ENCODE measurements around the gene PRDM11. TPM values are rescaled to one million over a fixed set of nuclear protein-coding genes. Genes with fewer than 3 reads are reported as not detected.
"Not testable (repeated sequence)": the region's sequence is repeated elsewhere in the genome, so short reads cannot be mapped to it uniquely, and the experiment has no call there.

PRDM11 gene
- total RNA-seq, 3 donors from 2014 or later: 6.0 to 8.5 (median 6.8) TPM

- H3K9me3 Mint-ChIP-seq: no peaks in the 10 kb centered on the region
- H3K27me3 Mint-ChIP-seq (ENCODE audit: low read depth): peaks cover 32% of the 10 kb centered on the region
- DNase-seq (no peak), ATAC-seq (no peak)
- no peaks in the 10 kb centered on the region for H3K4me1 Mint-ChIP-seq (ENCODE audit: low read depth)
- no peaks in the 10 kb centered on the region for H3K36me3 Mint-ChIP-seq (ENCODE audit: insufficient read depth)
- no peak overlapping the region for H3K4me3 Mint-ChIP-seq
Observed at GRCh38 chr11:45108070-45109064, 38.1 kb upstream of the PRDM11 start.

DNA sequence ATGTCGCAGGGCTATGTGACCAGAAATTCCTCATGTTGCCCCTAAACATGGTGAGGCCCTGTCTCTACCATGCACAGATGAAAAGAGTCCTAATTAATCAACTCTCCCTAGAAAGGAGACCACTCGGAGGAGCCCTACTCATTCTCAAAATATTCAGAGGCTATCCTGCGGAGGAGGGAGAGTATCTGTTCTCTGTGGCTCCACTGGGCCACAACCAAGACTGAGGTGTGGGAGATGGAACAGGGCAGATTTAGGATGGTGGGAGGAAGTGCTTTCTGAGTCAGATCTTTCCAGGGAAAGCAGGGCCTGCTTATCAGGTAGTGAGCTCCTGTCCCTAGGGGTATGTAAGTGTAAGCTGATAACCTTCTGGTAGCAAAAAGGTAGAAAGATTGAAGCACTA lies 37.0 kb upstream of the PRDM11 start:
- DNase-seq (no peak), ATAC-seq (no peak)
- no peaks in the 10 kb centered on the region for H3K9me3 Mint-ChIP-seq
- H3K4me1 Mint-ChIP-seq (ENCODE audit: low read depth): no peaks in the 10 kb centered on the region
- H3K36me3 Mint-ChIP-seq (ENCODE audit: insufficient read depth): no peaks in the 10 kb centered on the region
- no peak overlapping the region for H3K4me3 Mint-ChIP-seq
- peaks cover 40% of the 10 kb centered on the region for H3K27me3 Mint-ChIP-seq (ENCODE audit: low read depth)

- DNase-seq (no peak), ATAC-seq (peak; percentile 56 to 71)
- no peaks in the 10 kb centered on the region for H3K36me3 Mint-ChIP-seq (ENCODE audit: insufficient read depth)
- no peaks in the 10 kb centered on the region for H3K9me3 Mint-ChIP-seq
- H3K4me3 Mint-ChIP-seq: no peak overlapping the region
- peaks cover 44% of the 10 kb centered on the region for H3K27me3 Mint-ChIP-seq (ENCODE audit: low read depth)
- H3K4me1 Mint-ChIP-seq (ENCODE audit: low read depth): no peaks in the 10 kb centered on the region
Observed at GRCh38 chr11:45110562-45110961, 35.9 kb upstream of the PRDM11 start.

GRCh38 chr11:45113807-45114206 lies 32.6 kb upstream of the PRDM11 start:
- DNase-seq (no peak), ATAC-seq (no peak)
- H3K36me3 Mint-ChIP-seq (ENCODE audit: insufficient read depth): no peaks in the 10 kb centered on the region
- H3K27me3 Mint-ChIP-seq (ENCODE audit: low read depth): peaks cover 54% of the 10 kb centered on the region
- no peaks in the 10 kb centered on the region for H3K9me3 Mint-ChIP-seq
- H3K4me3 Mint-ChIP-seq: no peak overlapping the region
- H3K4me1 Mint-ChIP-seq (ENCODE audit: low read depth): no peaks in the 10 kb centered on the region

DNA sequence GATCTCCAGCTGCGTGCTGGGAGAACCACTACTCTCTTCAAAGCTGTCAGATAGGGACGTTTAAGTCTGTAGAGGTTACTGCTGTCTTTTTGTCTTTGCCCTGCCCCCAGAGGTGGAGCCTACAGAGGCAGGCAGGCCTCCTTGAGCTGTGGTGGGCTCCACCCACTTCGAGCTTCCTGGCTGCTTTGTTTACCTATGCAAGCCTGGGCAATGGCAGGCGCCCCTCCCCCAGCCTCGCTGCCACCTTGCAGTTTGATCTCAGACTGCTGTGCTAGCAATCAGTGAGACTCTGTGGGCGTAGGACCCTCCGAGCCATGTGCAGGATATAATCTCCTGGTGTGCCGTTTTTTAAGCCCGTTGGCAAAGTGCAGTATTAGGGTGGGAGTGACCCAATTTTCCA lies 18.6 kb upstream of the PRDM11 start:
- H3K4me1 Mint-ChIP-seq (ENCODE audit: low read depth); ATAC-seq; H3K9me3 Mint-ChIP-seq; DNase-seq; H3K36me3 Mint-ChIP-seq (ENCODE audit: insufficient read depth); H3K4me3 Mint-ChIP-seq: not testable (repeated sequence)
- peaks cover 26% of the 10 kb centered on the region for H3K27me3 Mint-ChIP-seq (ENCODE audit: low read depth)

DNA sequence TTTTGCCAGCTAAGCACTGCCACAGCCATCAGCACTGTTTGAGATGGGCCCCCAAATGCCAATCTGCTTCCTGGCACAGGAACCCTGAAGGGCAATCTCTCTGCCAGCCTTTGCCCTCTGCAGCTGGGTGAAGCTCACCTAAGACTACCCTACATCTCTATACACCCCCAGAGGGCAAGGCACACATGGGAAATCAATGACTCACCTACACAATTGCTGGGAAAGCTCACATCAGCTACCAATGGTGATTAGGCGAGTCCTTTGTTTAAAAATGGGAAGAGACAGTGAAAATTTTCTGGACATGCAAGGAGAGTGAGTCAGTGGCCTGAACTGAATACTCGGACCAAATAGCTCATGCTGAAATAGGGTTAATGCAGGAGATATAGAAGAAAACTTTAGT lies 12.6 kb upstream of the PRDM11 start:
- Mint-ChIP-seq H3K9me3 (peaks cover 4% of the 10 kb centered on the region), H3K4me1 (ENCODE audit: low read depth) (no peaks in the 10 kb centered on the region), H3K4me3 (no peak overlapping the region), H3K36me3 (ENCODE audit: insufficient read depth) (peaks cover 3% of the 10 kb centered on the region), H3K27me3 (ENCODE audit: low read depth) (peaks cover 45% of the 10 kb centered on the region)
- no peak for DNase-seq
- ATAC-seq: no peak

DNA sequence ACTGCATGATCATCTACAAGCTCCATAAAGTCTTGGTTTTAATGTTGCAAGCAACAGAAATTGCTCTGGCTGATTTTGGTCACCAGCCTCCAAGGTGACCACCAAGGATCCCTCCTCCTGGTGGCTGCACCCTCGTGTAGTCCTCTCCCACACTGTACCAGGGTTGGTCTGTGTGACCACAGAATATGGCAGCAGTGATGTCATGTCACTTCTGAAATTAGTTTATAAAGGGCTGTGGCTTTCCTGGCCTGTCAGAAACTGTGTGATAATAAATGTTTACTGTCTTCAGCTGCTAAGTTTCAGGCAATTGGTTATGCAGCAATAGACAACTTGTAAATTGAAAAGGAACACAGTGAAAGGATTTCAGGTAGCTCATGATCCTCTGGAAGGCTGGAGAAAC lies 5.3 kb upstream of the PRDM11 start:
- Mint-ChIP-seq H3K9me3 (no peaks in the 10 kb centered on the region), H3K4me3 (no peak overlapping the region), H3K27me3 (ENCODE audit: low read depth) (peaks cover 9% of the 10 kb centered on the region), H3K4me1 (ENCODE audit: low read depth) (peaks cover 7% of the 10 kb centered on the region), H3K36me3 (ENCODE audit: insufficient read depth) (no peaks in the 10 kb centered on the region)
- ATAC-seq: peak; percentile 30 to 67
- no peak for DNase-seq

GRCh38 chr11:45141631-45142030 lies 4.8 kb upstream of the PRDM11 start:
- Mint-ChIP-seq H3K27me3 (ENCODE audit: low read depth) (peaks cover 7% of the 10 kb centered on the region), H3K4me3 (no peak overlapping the region), H3K4me1 (ENCODE audit: low read depth) (peaks cover 7% of the 10 kb centered on the region), H3K9me3 (no peaks in the 10 kb centered on the region), H3K36me3 (ENCODE audit: insufficient read depth) (no peaks in the 10 kb centered on the region)
- ATAC-seq: no peak
- DNase-seq: no peak

DNA sequence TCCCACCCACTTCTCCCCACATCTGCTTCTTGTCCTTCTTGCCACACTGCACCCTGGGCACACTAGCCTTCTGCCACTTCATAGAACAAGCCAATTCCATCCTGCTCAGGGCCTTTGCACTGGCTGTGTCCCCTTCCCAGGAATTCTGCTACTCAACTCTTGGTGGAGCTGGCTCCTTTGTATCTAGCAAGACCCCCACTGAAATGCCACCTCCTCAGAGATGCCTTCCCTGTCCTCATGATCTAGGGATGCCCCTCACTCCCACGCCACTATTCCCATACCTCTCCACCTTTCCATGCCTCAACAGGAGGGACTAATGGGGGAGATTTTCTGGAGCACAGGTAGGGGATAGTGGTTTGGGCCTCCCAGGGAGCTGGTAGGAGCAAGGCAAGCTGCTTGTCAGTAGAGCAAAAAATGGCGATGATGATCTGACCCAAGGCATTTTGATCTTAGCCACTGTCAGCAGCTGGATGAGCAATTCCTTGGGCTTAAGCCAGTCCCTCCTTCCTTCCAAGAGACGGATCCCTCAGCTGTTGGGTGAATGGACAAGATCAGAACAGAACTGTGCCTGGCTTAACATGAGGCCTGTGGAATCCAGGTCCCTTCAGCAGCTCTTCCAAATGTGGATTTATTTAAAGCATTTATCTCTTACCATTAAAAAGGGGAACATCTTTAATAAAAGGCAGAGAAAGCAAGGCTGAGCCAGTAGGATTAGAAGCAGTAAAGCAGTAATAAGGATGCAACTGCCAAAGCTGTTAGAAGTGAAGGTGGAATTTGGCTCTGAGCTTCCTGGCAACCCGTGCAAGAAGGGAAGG lies 4.0 kb upstream of the PRDM11 start:
- Mint-ChIP-seq H3K36me3 (ENCODE audit: insufficient read depth) (no peaks in the 10 kb centered on the region), H3K4me3 (no peak overlapping the region), H3K4me1 (ENCODE audit: low read depth) (peaks cover 7% of the 10 kb centered on the region), H3K27me3 (ENCODE audit: low read depth) (peaks cover 7% of the 10 kb centered on the region), H3K9me3 (no peaks in the 10 kb centered on the region)
- DNase-seq (no peak), ATAC-seq (no peak)

DNA sequence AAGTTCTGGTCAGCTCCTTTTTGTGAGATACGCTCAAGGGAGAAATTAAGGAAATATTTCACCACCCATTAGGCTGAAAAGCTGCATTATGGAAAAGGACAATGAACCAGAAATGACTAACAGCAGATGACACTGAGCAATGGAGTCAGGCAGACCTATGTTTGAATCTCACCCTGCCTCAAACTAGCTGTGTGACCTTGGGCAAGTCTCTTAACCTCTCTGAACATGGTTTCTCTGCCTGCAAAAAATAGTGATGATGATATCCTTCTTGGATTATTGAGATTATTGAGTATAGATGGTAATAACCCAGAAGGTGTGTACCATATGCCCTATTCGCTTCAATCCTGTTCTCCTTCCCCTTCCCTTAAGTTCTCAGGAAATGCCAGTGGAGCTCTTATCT lies 2.9 kb upstream of the PRDM11 start:
- H3K4me3 Mint-ChIP-seq: no peak overlapping the region
- peaks cover 4% of the 10 kb centered on the region for H3K27me3 Mint-ChIP-seq (ENCODE audit: low read depth)
- no peak for ATAC-seq
- H3K9me3 Mint-ChIP-seq: no peaks in the 10 kb centered on the region
- no peak for DNase-seq
- no peaks in the 10 kb centered on the region for H3K36me3 Mint-ChIP-seq (ENCODE audit: insufficient read depth)
- peaks cover 18% of the 10 kb centered on the region for H3K4me1 Mint-ChIP-seq (ENCODE audit: low read depth)

DNA sequence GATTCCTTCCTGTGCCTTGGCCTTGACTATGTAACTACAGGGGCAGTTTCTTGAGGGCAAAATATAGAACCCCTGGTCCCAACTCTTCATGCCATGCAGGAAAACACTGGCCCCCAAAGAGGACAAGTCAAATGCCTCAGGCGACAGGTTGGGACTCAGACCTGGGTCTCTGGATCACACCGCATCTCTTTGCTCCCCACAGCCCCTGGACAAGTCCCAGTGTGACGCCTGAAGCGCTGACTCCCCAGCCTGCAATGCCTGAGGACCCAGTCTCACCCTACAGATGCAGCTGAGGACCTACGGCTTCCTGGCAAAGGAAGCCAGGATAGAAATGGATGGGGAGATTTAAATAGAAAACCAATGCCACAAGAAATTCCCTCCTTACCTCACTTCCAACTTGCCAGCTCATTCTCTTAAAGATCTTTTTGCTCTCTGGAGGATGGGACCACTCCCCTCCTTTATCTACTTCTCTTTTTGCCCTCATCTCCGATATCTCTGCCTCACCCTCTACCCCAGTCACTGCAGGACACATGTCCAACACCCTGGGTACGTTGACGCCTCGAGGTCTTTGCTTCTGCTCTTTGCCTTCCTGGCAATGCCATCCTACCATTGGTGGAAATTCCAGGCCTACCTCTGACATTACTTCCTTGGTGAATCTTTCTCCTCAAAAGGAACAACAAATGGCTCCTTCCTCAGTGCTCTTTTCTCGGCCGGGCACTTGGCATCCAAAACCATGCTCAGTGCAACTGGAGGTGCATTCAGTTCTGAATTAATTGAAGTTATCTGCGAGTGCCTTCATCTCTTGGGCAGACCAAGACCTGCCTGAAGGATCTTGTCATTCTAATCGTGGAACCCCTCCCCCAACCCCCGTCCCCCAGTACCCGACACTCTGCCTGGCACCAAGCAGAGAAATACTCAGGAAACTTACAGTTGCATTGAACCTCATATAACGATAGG lies 2.0 kb upstream of the PRDM11 start:
- Mint-ChIP-seq H3K27me3 (ENCODE audit: low read depth) (peaks cover 4% of the 10 kb centered on the region), H3K4me1 (ENCODE audit: low read depth) (peaks cover 23% of the 10 kb centered on the region), H3K36me3 (ENCODE audit: insufficient read depth) (no peaks in the 10 kb centered on the region), H3K4me3 (peak overlapping the region; percentile 87), H3K9me3 (no peaks in the 10 kb centered on the region)
- no peak for DNase-seq
- ATAC-seq: no peak

GRCh38 chr11:45145083-45145378 lies 1.4 kb upstream of the PRDM11 start:
- H3K4me3 Mint-ChIP-seq: peak overlapping the region; percentile 87
- no peak for ATAC-seq

GRCh38 chr11:45145379-45146071 lies 914 bp upstream of the PRDM11 start:
- peak overlapping the region; percentile 87 for H3K4me3 Mint-ChIP-seq
- ATAC-seq (no peak), DNase-seq (no peak)
- H3K36me3 Mint-ChIP-seq (ENCODE audit: insufficient read depth): no peaks in the 10 kb centered on the region
- H3K9me3 Mint-ChIP-seq: no peaks in the 10 kb centered on the region
- peaks cover 25% of the 10 kb centered on the region for H3K4me1 Mint-ChIP-seq (ENCODE audit: low read depth)
- peaks cover 4% of the 10 kb centered on the region for H3K27me3 Mint-ChIP-seq (ENCODE audit: low read depth)

More at GRCh38 chr11:45145083-45145378, 1.4 kb upstream of the PRDM11 start:
- no peaks in the 10 kb centered on the region for H3K9me3 Mint-ChIP-seq
- H3K4me1 Mint-ChIP-seq (ENCODE audit: low read depth): peaks cover 24% of the 10 kb centered on the region
- H3K27me3 Mint-ChIP-seq (ENCODE audit: low read depth): peaks cover 4% of the 10 kb centered on the region
- no peaks in the 10 kb centered on the region for H3K36me3 Mint-ChIP-seq (ENCODE audit: insufficient read depth)
- no peak for DNase-seq

All from activated T-cell treated with anti-CD3 and anti-CD28 coated beads, Interleukin-2, amount 50 U/mL, for 4 hours (primary cell).